HG02759 (cell line): Measurements from ENCODE around the gene KMT2C.

Experiments used
- ATAC-seq: cut with Tn5 transposase; IDR thresholded peaks from one replicate; pipeline ENCODE4 v1.9.1; 2021; ENCODE audit warnings: mild to moderate bottlenecking, moderate library complexity; ENCODE audit not compliant: unreplicated experiment

Gene KMT2C

DNA sequence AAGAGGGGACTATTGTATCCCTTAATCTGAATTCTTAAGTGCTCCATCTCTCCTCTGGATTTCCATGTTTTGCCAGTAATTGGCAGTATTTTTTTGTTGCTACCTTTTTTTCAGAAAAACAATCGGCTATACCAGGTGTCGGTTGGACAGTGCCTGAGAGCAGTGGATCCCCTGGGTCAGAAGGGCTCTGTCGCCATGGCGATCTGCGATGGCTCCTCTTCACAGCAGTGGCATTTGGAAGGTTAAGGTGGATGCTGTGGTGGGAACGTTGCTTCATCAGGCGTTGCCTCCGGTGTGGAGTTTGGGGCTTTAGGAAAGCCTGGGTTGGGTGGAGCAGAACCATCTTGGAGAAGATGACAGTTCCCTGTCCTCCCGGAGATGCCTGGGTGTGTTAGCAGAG, 314.4 kb downstream of the KMT2C start:
- ATAC-seq: no peak

DNA sequence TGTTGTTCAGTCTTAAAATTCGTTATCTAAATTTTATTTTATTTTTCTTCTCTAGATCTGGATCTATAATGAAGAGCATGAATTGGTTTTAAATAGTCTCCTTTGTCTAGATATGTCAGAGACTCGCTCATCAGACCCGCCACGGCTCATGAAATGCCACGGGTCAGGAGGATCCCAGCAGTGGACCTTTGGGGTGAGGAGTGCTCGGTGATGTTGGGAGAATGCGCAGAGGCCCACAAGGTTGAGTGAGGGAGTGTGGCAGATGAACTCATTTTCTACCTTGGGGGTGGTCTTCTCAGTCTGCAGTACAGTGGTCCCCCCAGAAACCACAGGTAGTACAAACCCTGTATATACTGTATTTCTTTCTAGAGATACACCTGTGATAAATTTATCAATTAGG, 315.0 kb downstream of the KMT2C start:
- ATAC-seq: no peak

DNA sequence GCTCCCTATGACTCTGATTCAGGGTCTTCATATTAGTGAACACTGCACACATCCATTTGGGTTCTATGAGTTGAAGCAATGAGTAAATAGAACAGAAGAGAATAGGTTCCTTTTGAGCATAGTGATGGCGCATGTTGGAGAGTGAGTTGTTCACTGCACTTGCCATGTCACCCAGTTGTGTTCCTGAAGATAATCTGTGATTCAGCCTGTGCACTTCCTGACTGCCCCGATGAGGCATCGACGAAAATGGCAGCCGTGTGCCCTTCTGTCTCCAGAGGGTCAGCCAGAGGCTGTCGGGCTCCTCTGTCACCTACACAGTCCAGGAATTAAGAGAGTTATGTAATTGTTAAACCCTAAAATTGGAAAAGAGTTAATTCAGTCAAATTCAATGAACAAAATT, 315.6 kb downstream of the KMT2C start:
- ATAC-seq: no peak

DNA sequence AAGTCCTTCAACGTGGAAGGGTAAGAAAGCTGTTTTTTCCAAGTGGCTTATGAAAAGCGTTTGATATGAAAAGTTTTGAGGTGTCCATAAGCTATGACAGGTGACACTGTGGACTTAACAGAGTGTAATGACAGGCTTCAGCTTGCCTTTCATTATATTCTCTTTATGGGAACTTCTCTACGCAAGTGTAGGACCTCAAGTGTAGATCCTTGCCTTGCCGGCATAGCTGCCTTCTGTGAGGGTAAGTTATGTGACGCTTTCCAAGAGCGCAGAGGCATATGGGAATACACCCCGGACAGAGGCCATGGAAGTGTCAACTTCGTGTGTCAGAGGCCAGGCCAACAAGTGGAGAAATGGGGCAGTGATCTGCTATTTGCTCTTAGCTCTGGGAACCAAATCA, 318.4 kb downstream of the KMT2C start:
- no peak for ATAC-seq

DNA sequence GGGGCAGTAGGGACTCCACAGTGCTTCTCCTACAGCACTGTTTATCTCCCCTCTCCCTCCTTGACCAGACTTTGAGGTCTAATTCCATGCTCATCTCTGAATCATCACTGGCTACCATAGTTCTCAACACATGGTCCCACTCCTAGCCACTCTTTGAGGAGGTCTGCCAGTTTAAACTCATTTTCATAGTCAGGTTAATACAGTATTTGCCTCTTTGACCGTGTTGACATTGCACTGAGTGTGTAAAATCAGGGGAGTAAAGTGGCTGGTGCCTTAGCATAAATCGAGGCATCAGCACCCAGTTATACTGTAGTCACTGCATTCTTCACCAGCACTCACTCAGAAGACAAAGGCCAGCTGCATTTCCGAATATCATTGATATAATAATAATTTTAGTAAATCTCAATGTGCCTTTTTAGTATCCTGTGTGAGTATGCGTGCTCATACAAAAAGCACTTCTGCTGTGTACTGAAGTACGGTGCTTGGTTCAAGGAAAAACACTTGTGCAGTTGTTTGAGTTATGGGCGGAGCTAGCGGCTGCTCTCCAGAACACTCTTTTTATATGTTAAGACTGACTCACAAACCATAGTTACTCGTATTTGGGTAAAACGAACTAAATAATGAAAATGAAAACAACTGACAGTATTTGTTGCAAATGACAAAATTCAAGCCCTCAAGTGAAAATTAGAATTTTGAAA, 320.6 kb downstream of the KMT2C start:
- ATAC-seq: no peak

DNA sequence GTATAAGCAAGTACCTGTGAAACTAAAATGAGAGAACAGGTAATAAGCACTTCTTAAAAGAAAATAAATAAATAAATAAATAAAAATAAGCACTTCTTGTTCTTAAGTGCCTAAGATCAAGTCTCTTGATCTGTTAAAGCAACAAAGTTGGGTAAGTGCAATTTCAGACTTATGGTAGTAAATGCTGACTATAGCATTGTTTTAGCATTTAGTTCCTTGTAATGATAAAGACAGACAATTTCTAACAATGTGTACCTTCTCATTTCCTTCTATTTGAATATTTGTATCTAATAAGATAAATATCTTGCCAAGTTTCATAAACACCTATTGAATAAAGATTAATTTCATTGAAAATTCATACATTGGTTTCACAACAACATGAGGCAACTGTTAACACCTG, 323.0 kb downstream of the KMT2C start:
- no peak for ATAC-seq

DNA sequence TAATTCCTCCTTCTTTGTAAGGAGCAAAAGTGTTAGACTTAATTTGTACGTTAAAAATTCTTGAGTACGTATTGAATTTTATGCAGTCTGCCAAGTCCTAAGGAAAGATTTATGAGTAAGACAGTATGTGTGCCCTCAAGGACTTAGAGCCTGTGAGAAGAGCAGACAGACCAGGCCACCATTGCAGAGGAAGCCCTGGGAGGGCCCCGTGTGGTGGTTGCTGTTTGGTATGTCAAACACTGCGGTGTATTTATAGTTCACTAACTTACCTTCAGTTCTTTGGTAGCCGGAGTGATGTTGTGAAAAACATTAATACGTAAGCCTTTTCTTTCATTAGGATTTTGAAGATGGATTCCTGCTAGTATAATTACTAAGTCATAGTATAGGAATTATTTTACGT, 327.4 kb downstream of the KMT2C start:
- ATAC-seq: no peak

DNA sequence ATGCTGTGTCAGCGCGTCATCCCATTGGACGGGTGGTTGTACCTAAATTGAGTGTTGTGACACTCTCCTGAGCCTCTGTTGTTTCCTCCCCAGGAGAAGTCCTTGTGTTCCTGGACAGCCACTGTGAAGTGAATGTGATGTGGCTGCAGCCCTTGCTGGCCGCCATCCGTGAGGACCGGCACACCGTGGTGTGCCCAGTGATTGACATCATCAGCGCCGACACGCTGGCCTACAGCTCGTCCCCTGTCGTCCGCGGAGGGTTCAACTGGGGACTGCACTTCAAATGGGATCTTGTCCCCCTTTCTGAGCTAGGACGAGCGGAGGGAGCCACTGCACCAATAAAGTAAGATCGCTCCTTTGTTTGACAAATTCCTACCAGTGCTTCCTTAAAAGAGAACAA, 327.9 kb downstream of the KMT2C start:
- ATAC-seq: no peak

DNA sequence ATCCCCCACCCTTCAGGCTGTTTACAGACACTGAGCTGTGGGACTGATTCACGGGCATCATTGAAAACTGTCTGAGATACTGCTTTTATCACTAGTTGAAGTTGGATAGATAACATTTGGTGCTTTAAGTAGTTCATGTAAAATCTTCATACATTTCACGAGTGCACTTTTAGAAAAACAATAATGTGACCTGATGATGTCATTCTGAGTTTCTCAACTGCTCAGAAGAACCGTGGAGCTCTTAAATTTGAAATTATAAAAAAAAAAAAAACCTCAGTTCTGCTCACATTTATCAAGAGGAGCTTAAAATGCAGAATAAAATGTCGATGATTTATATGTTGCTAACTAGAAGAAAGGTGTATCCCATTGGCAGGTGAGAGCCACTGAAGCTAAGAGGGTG, 328.8 kb downstream of the KMT2C start:
- ATAC-seq: no peak

DNA sequence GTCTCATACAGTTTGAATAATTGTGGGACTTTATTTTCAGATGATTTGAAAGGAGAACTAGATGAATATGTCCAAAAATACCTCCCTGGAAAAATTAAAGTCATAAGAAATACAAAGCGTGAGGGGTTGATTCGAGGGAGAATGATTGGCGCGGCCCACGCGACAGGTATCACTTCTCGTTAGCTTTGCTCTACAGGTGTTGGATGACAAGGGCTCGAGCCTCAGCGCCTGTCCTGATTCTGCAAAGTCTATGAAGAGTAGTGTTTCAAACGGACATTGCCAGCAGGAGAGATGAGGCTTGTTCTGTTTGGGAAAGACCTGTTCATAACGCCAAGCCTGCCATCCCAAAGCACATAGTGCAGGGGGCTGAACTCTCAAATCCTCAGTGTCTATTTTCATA, 330.6 kb downstream of the KMT2C start:
- ATAC-seq: no peak

DNA sequence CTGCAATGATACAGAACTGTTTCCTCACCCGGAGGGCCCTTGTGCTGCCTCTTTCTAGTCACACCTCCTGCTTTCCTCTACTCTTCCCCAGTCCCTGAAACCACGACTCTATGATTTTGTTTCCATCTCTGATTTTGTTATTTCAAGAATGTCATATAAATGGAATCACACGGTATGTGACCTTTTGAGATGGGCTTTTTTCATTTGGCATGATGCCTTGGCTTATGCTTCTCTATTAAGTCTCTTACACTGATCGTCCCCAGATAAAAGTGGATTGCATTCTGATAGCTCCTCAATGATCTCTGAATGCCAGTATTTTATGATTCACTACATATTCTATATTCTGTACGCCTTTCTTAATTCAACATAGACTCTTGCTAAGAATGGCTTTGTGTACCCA, 332.1 kb downstream of the KMT2C start:
- no peak for ATAC-seq

DNA sequence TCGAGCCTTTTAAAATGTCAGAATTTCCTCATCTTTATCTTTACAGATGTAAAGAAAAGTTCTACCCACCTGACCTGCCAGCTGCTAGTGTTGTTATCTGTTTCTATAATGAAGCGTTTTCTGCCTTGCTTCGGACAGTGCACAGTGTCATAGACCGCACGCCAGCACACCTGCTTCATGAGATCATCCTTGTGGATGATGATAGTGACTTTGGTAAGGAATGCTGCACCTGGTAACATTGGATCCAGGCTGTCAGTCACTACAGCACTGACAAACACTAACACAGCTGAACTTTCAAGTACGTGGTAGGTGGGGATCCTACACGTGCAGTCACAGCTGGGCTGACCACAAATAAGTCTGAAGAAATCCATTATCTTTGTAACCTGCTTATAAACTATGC, 332.7 kb downstream of the KMT2C start:
- no peak for ATAC-seq

DNA sequence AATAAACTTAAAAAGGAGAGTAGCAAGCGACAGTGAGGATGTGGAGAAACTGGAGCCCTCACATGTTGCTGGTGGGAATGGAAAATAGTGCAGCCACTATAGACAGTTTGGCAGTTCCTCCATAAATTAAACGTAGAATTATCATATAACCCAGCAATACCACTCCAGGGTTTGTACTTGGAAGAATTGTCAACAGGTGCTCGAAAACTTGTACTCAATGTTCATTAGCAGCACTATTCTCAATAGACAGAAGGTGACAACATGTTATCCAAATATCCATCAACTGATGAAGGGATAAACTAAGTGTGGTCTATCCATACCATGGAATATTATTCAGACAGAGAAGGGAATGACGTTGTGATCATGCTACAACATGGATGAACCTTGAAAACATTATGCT, 338.5 kb downstream of the KMT2C start:
- ATAC-seq: no peak

DNA sequence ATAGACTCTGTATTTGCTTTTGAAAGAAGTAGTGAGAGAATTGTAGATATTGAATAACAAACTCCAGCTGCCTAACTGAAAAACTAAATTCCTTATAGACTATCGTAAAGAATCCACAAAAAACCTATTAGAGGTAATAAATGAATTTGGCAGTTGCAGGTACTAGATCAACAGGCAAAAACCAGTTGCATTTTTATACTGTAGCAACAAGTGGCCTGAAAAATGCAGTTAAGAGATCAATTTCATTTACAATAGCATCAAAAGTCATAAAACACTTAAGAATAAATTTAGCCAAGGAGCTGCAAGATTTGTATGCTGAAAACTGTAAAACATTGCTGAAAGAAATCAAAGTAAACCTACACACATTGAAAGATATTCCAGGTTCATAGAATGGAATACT, 340.0 kb downstream of the KMT2C start:
- no peak for ATAC-seq

DNA sequence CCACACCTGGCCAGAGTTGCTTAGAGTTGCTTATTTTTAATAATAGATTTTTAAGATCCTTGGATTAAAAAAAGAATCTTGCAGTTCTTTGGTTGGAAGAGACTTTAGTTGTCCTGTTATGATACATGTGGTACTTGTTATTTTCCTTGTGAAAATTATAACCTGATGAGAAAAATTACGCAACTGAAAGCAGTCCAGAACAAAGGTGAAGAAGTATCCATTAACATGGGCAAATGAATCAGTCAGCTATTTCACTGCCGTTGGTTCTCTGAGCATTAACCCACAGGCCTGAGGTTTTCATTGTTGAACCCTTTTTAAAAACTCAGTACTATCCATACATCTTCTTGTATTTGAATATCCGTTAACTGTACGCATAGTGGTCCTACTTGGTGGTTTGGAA, 342.1 kb downstream of the KMT2C start:
- no peak for ATAC-seq

DNA sequence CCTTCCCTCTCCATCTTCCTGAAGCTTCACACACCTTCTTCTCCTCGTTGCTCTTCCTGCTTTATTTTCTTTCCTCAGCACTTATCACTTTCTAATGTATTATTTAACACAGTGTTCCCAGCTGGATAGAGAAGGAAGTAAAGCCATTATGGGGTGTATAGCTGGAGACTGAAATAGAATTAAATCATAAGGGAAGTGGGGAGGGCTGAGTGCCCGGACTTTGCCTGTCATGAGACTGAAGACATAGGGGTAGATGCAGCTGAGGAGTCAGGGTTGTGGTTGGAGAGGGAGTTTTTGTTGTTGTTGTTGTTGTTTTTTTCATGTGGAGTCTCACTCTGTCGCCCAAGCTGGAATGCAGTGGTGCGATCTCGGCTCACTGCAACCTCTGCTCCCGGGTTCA, 345.1 kb downstream of the KMT2C start:
- no peak for ATAC-seq

DNA sequence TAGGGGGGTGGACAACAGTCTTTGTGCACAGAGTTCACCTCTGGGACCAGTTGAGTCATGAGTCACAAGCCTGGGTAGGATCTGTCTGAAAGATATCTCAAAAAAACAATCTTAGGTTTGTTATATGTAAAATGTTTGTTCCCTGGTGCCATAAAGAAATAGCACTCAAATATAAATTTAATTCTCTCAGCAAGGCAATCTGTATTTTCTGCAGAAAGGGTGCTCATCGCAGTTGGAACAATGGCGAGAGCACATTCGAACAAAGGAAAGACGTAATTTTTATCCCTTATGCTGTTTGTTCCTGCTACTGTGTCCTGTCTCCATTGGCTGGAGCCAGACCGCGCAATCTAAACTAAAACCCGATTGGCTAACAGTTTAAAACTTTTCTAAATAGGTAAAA, 346.6 kb downstream of the KMT2C start:
- no peak for ATAC-seq

DNA sequence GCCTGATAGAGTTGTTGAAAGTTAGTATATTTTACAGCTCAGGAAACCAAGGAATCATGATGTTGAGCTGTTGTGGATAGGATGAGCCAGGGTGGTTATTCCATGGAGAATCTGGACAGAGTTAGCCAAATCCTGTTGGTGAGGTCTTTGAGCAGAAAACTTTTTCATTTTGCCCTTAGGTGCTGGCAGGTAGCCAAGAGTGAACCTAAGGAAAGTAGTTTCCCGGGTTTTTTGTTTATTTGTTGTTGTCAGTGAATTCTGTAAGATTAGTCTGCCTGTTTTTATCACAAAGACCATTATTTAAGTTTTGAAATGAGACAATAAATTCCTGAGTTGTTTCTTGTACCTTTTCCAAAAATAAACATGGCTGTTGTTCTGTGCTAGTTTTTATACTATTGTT, 349.3 kb downstream of the KMT2C start:
- no peak for ATAC-seq

DNA sequence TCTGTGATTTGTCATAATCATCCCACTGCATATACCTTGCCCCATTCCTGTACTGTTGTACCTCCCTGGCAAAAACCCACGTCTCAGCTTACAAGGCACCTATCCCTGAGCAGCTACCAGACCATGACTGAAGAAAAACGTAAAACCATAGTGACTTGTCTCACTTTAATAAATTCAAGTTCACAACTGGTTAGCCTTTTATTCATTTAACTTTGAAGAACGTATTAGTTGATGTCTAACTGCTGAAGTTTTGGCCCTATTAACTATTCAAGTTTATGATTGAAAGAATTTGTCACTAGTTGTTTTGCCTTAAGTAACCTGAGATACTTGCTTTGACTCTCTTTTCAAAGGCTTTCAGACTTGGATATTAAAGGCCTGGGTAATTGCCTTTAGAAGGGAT, 350.7 kb downstream of the KMT2C start:
- no peak for ATAC-seq
